Measurements from ENCODE around the gene SMOC1. TPM values are rescaled to one million over a fixed set of nuclear protein-coding genes. Genes with fewer than 3 reads are reported as not detected.

The SMOC1 gene
- total RNA-seq, 6 experiments from 2014 or later = not detected

GRCh38 chr14:69983317-69983716 lies 104.1 kb downstream of the SMOC1 start:
- no peak overlapping the region for H3K4me3 Mint-ChIP-seq
- H3K9me3 Mint-ChIP-seq = peaks cover 29% of the 10 kb centered on the region
- no peaks in the 10 kb centered on the region for H3K36me3 Mint-ChIP-seq (ENCODE audit: low read depth)
- H3K27ac Mint-ChIP-seq = no peak overlapping the region
- DNase-seq = no peak
- no peaks in the 10 kb centered on the region for H3K4me1 Mint-ChIP-seq (ENCODE audit: low read depth)
- TF ChIP-seq CTCF (IDR thresholded peaks at IDR 0.05) = no peak
- peaks cover 11% of the 10 kb centered on the region for H3K27me3 Mint-ChIP-seq (ENCODE audit: insufficient read depth)

GRCh38 chr14:69985463-69985862 lies 106.2 kb downstream of the SMOC1 start:
- Mint-ChIP-seq H3K27me3 (ENCODE audit: insufficient read depth) (peaks cover 7% of the 10 kb centered on the region), H3K36me3 (ENCODE audit: low read depth) (no peaks in the 10 kb centered on the region), H3K4me3 (no peak overlapping the region), H3K9me3 (peaks cover 24% of the 10 kb centered on the region), H3K4me1 (ENCODE audit: low read depth) (no peaks in the 10 kb centered on the region), H3K27ac (no peak overlapping the region)
- DNase-seq = no peak
- no peak for TF ChIP-seq CTCF (IDR thresholded peaks at IDR 0.05)

DNA sequence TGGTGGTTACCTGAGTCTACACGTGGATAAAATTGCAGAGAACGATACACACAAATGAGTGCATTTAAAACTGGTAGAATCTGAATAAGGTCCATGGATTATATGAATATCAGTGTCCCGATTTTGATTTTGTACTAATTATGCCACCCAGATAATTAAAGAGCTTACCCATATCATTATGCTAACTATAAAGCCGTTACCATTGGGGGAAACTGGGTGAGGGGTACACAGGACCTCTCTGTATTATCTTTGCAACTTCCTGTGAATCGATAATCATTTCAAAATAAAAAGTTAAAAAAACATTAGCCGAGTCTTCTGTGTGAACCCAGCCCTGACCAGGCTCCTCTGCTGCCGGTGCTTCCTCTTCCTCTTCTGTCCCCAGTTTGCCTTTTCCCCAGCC lies 107.1 kb downstream of the SMOC1 start:
- H3K27me3 Mint-ChIP-seq (ENCODE audit: insufficient read depth) = peaks cover 7% of the 10 kb centered on the region
- no peak for TF ChIP-seq CTCF (IDR thresholded peaks at IDR 0.05)
- no peak overlapping the region for H3K4me3 Mint-ChIP-seq
- H3K4me1 Mint-ChIP-seq (ENCODE audit: low read depth) = no peaks in the 10 kb centered on the region
- no peaks in the 10 kb centered on the region for H3K36me3 Mint-ChIP-seq (ENCODE audit: low read depth)
- H3K27ac Mint-ChIP-seq = no peak overlapping the region
- H3K9me3 Mint-ChIP-seq = peaks cover 27% of the 10 kb centered on the region
- no peak for DNase-seq

- peaks cover 9% of the 10 kb centered on the region for H3K27me3 Mint-ChIP-seq (ENCODE audit: insufficient read depth)
Observed at GRCh38 chr14:69987406-69988121, 108.3 kb downstream of the SMOC1 start.

GRCh38 chr14:69988979-69989378 lies 109.8 kb downstream of the SMOC1 start:
- no peak for TF ChIP-seq CTCF (IDR thresholded peaks at IDR 0.05)
- no peak for DNase-seq
- Mint-ChIP-seq H3K36me3 (ENCODE audit: low read depth) (no peaks in the 10 kb centered on the region), H3K4me3 (no peak overlapping the region), H3K27me3 (ENCODE audit: insufficient read depth) (peaks cover 11% of the 10 kb centered on the region; the same call in 1 of the 2 replicates), H3K9me3 (peaks cover 18% of the 10 kb centered on the region), H3K27ac (no peak overlapping the region), H3K4me1 (ENCODE audit: low read depth) (no peaks in the 10 kb centered on the region)

More at GRCh38 chr14:69987406-69988121, 108.3 kb downstream of the SMOC1 start:
- no peak for DNase-seq
- TF ChIP-seq CTCF (IDR thresholded peaks at IDR 0.05) = no peak
- H3K4me1 Mint-ChIP-seq (ENCODE audit: low read depth) = no peaks in the 10 kb centered on the region
- no peak overlapping the region for H3K4me3 Mint-ChIP-seq
- no peaks in the 10 kb centered on the region for H3K36me3 Mint-ChIP-seq (ENCODE audit: low read depth)
- H3K9me3 Mint-ChIP-seq = peaks cover 23% of the 10 kb centered on the region
- no peak overlapping the region for H3K27ac Mint-ChIP-seq

Measured in HFFc6 (cell line).